ENCODE results near the gene EPB41L5.

- no peak for TF ChIP-seq POLR2A (IDR thresholded peaks at IDR 0.05)
- TF ChIP-seq CTCF (IDR thresholded peaks at IDR 0.05) = no peak
Measured at GRCh38 chr2:120228503-120228902, 215.6 kb downstream of the EPB41L5 start.

Measured in right lobe of liver (tissue), 4 donors.